Natural killer cell treated with Interleukin-12 subunit alpha and Interleukin-12 subunit beta and Interleukin-15 and Interleukin-18, amount 100 ng/mL, for 72 hours (primary cell): ENCODE measurements around the gene SLC10A2. TPM values are rescaled to one million over a fixed set of nuclear protein-coding genes. Genes with fewer than 3 reads are reported as not detected.
"Not testable (repeated sequence)": the region's sequence is repeated elsewhere in the genome, so short reads cannot be mapped to it uniquely, and the experiment has no call there.

ENCODE experiments used
- ATAC-seq, 2 donors: fragments of 150-1000 bp; cut with Tn5 transposase in 1 of 2; sonication (Bioruptor Pico), chemical (Tn5 transposase) in 1 of 2; 2 replicates each; pipeline ENCODE4 v1.10.0; 2021
- DNase-seq: peaks from one replicate; pipeline ENCODE4 v3.0.0; 2022; ENCODE audit warnings: low spot score
- H3K27ac Mint-ChIP-seq, 2 donors: 1 replicate in 1 of 2; 2 replicates in 1 of 2; pipeline ENCODE4 v1.8.0; 2022; ENCODE audit warnings: mixed read lengths in 2 of 2, mild to moderate bottlenecking in 1 of 2, moderate library complexity in 1 of 2
- H3K27me3 Mint-ChIP-seq, 2 donors: 1 replicate in 1 of 2; 2 replicates in 1 of 2; pipeline ENCODE4 v1.8.0; 2022; ENCODE audit warnings: mixed read lengths in 2 of 2
- H3K36me3 Mint-ChIP-seq: one replicate; pipeline ENCODE4 v1.8.0; 2022; ENCODE audit warnings: mixed read lengths
- H3K4me1 Mint-ChIP-seq, 2 donors: 1 replicate in 1 of 2; 2 replicates in 1 of 2; pipeline ENCODE4 v1.8.0; 2022; ENCODE audit warnings: low read depth in 2 of 2, mixed read lengths in 2 of 2, mild to moderate bottlenecking in 1 of 2
- H3K4me3 Mint-ChIP-seq: one replicate; pipeline ENCODE4 v1.8.0; 2022; ENCODE audit warnings: mixed read lengths
- H3K9me3 Mint-ChIP-seq: 2 replicates; pipeline ENCODE4 v1.8.0; 2022; ENCODE audit warnings: mixed read lengths
- total RNA-seq, 2 donors: library from RNA; stranded (reverse); gene quantifications; one replicate each; pipeline ENCODE4 v1.2.3, GENCODE V29; 2022

The SLC10A2 gene
- total RNA-seq: not detected

GRCh38 chr13:103066079-103066780 is at the start of gene SLC10A2:
Gene SLC10A2 (minus strand): TSS chr13:103066417. CDS start chr13:103066249, 168 bp downstream.
- Mint-ChIP-seq H3K27ac (no peak within 1 kb of the TSS), H3K4me1 (no peaks in the 10 kb centered on the region), H3K9me3 (no peaks in the 10 kb centered on the region), H3K36me3 (peaks cover 5% of the 10 kb centered on the region), H3K4me3 (no peak within 1 kb of the TSS), H3K27me3 (no peaks in the 10 kb centered on the region)
- peak in 1 of 2 donors; percentile 15 for ATAC-seq
- no peak for DNase-seq

- H3K9me3 Mint-ChIP-seq: peaks cover 4% of the 10 kb centered on the region
- no peak for ATAC-seq
- no peak overlapping the region for H3K27ac Mint-ChIP-seq
- no peaks in the 10 kb centered on the region for H3K4me1 Mint-ChIP-seq
- no peaks in the 10 kb centered on the region for H3K36me3 Mint-ChIP-seq
- no peak overlapping the region for H3K4me3 Mint-ChIP-seq
- no peak for DNase-seq
- H3K27me3 Mint-ChIP-seq: no peaks in the 10 kb centered on the region
Measured at GRCh38 chr13:103107580-103107979, 41.4 kb upstream of the SLC10A2 start.

- Mint-ChIP-seq H3K27me3 (no peaks in the 10 kb centered on the region), H3K9me3 (no peaks in the 10 kb centered on the region), H3K4me1 (no peaks in the 10 kb centered on the region), H3K27ac (no peak overlapping the region), H3K4me3 (no peak overlapping the region), H3K36me3 (no peaks in the 10 kb centered on the region)
- DNase-seq (no peak), ATAC-seq (no peak)
Measured at GRCh38 chr13:103104340-103104739, 38.1 kb upstream of the SLC10A2 start.

GRCh38 chr13:103103456-103103855 is 37.2 kb upstream of the SLC10A2 start:
- not testable (repeated sequence) for H3K9me3 Mint-ChIP-seq, ATAC-seq, H3K4me1 Mint-ChIP-seq, DNase-seq, H3K27me3 Mint-ChIP-seq, H3K4me3 Mint-ChIP-seq, H3K27ac Mint-ChIP-seq, H3K36me3 Mint-ChIP-seq

- no peak for ATAC-seq
- no peaks in the 10 kb centered on the region for H3K36me3 Mint-ChIP-seq
- H3K4me3 Mint-ChIP-seq: no peak overlapping the region
- no peaks in the 10 kb centered on the region for H3K4me1 Mint-ChIP-seq
- H3K27me3 Mint-ChIP-seq: no peaks in the 10 kb centered on the region
- no peak for DNase-seq
- H3K27ac Mint-ChIP-seq: no peak overlapping the region
- H3K9me3 Mint-ChIP-seq: peaks cover 5% of the 10 kb centered on the region
Measured at GRCh38 chr13:103102482-103102881, 36.3 kb upstream of the SLC10A2 start.

GRCh38 chr13:103101901-103102300 is 35.7 kb upstream of the SLC10A2 start:
- Mint-ChIP-seq H3K27ac (no peak overlapping the region), H3K9me3 (peaks cover 6% of the 10 kb centered on the region), H3K4me3 (no peak overlapping the region), H3K36me3 (no peaks in the 10 kb centered on the region), H3K27me3 (no peaks in the 10 kb centered on the region), H3K4me1 (no peaks in the 10 kb centered on the region)
- DNase-seq (no peak), ATAC-seq (no peak)

GRCh38 chr13:103101500-103101899 is 35.3 kb upstream of the SLC10A2 start:
- Mint-ChIP-seq H3K36me3 (no peaks in the 10 kb centered on the region), H3K27me3 (no peaks in the 10 kb centered on the region), H3K27ac (no peak overlapping the region), H3K4me3 (no peak overlapping the region), H3K9me3 (peaks cover 6% of the 10 kb centered on the region), H3K4me1 (no peaks in the 10 kb centered on the region)
- ATAC-seq (no peak), DNase-seq (no peak)

GRCh38 chr13:103100830-103101229 is 34.6 kb upstream of the SLC10A2 start:
- H3K4me3 Mint-ChIP-seq: no peak overlapping the region
- no peaks in the 10 kb centered on the region for H3K27me3 Mint-ChIP-seq
- H3K27ac Mint-ChIP-seq: no peak overlapping the region
- no peaks in the 10 kb centered on the region for H3K4me1 Mint-ChIP-seq
- DNase-seq (no peak), ATAC-seq (no peak)
- H3K36me3 Mint-ChIP-seq: no peaks in the 10 kb centered on the region
- peaks cover 7% of the 10 kb centered on the region for H3K9me3 Mint-ChIP-seq

- no peak overlapping the region for H3K4me3 Mint-ChIP-seq
- H3K36me3 Mint-ChIP-seq: no peaks in the 10 kb centered on the region
- no peaks in the 10 kb centered on the region for H3K4me1 Mint-ChIP-seq
- H3K9me3 Mint-ChIP-seq: peaks cover 10% of the 10 kb centered on the region
- H3K27me3 Mint-ChIP-seq: no peaks in the 10 kb centered on the region
- ATAC-seq: no peak
- H3K27ac Mint-ChIP-seq: no peak overlapping the region
- DNase-seq: no peak
Measured at GRCh38 chr13:103099722-103100293, 33.6 kb upstream of the SLC10A2 start.

- no peak overlapping the region for H3K27ac Mint-ChIP-seq
Measured at GRCh38 chr13:103098535-103098934, 32.3 kb upstream of the SLC10A2 start.

GRCh38 chr13:103097366-103097928 is 31.2 kb upstream of the SLC10A2 start:
- Mint-ChIP-seq H3K4me3 (no peak overlapping the region), H3K27ac (no peak overlapping the region), H3K27me3 (no peaks in the 10 kb centered on the region), H3K9me3 (peaks cover 15% of the 10 kb centered on the region), H3K36me3 (no peaks in the 10 kb centered on the region), H3K4me1 (no peaks in the 10 kb centered on the region)
- DNase-seq (no peak), ATAC-seq (no peak)

More at GRCh38 chr13:103098535-103098934, 32.3 kb upstream of the SLC10A2 start:
- no peak for ATAC-seq
- H3K9me3 Mint-ChIP-seq: peaks cover 13% of the 10 kb centered on the region
- H3K4me3 Mint-ChIP-seq: no peak overlapping the region
- no peaks in the 10 kb centered on the region for H3K27me3 Mint-ChIP-seq
- DNase-seq: no peak
- no peaks in the 10 kb centered on the region for H3K4me1 Mint-ChIP-seq
- H3K36me3 Mint-ChIP-seq: no peaks in the 10 kb centered on the region

- not testable (repeated sequence) for H3K27me3 Mint-ChIP-seq, DNase-seq, H3K36me3 Mint-ChIP-seq, H3K27ac Mint-ChIP-seq, ATAC-seq, H3K4me1 Mint-ChIP-seq, H3K4me3 Mint-ChIP-seq
- peaks cover 23% of the 10 kb centered on the region for H3K9me3 Mint-ChIP-seq
Measured at GRCh38 chr13:103093649-103094048, 27.4 kb upstream of the SLC10A2 start.

GRCh38 chr13:103087275-103087674 is 21.1 kb upstream of the SLC10A2 start:
- Mint-ChIP-seq H3K27ac (no peak overlapping the region), H3K36me3 (no peaks in the 10 kb centered on the region), H3K4me1 (no peaks in the 10 kb centered on the region), H3K4me3 (no peak overlapping the region), H3K27me3 (no peaks in the 10 kb centered on the region), H3K9me3 (peaks cover 8% of the 10 kb centered on the region)
- ATAC-seq: no peak
- no peak for DNase-seq

- H3K27ac Mint-ChIP-seq: no peak overlapping the region
Measured at GRCh38 chr13:103081435-103081834, 15.2 kb upstream of the SLC10A2 start.

More at GRCh38 chr13:103081435-103081834, 15.2 kb upstream of the SLC10A2 start:
- Mint-ChIP-seq H3K4me1 (peaks cover 0 to 3% of the 10 kb centered on the region in 2 donors), H3K27me3 (peaks cover 7 to 8% of the 10 kb centered on the region in 2 donors), H3K9me3 (peaks cover 7% of the 10 kb centered on the region), H3K36me3 (no peaks in the 10 kb centered on the region), H3K4me3 (no peak overlapping the region)
- no peak for DNase-seq
- ATAC-seq: no peak
